HepG2 (cell line): ENCODE data around the gene RAB6B. TPM values are rescaled to one million over a fixed set of nuclear protein-coding genes. Genes with fewer than 3 reads are reported as not detected.

Experiments used
- ATAC-seq: fragments of 200-7000 bp; cut with Tn5 transposase; 3 replicates; pipeline ENCODE4 v1.9.1; 2020; ENCODE audit warnings: mild to moderate bottlenecking, moderate library complexity
- BruUV-seq: library from RNA; stranded (reverse); fragments of 400-500 nt; replicated peaks from 2 replicates; lab custom pipeline; 2021; lab: Mats Ljungman, UMichigan
- CTCF ChIA-PET: fragments of 300-600 bp; formaldehyde crosslinking; extraction: SDS; loops from one replicate; lab custom pipeline; 2021; ENCODE audit warnings: low total read pairs, inconsistent platforms, low intra/inter-chr PET ratio; lab: Yijun Ruan, JAX
- POLR2A ChIA-PET: fragments of 350-600 bp; sonication (Branson Sonifier 250); formaldehyde crosslinking; loops from one replicate; lab custom pipeline; 2020; ENCODE audit warnings: antibody characterized with exemption, inconsistent platforms; lab: Yijun Ruan, JAX
- DNase-seq: peaks from one replicate; pipeline ENCODE4 v3.0.0-alpha.2; 2015; ENCODE audit warnings: low spot score
- FAIRE-seq: peaks from 3 replicates; lab custom pipeline; 2011; peaks lifted over from hg19 to GRCh38; lab: Jason Lieb, UNC
- H2AFZ ChIP-seq: one replicate; pipeline ENCODE4 v1.6.1; 2011; ENCODE audit warnings: low read length, inconsistent platforms
- H3K27ac ChIP-seq: fragments of 300-600 bp; 3 replicates; pipeline ENCODE4 v1.8.0; 2011; ENCODE audit warnings: mixed run types, mild to moderate bottlenecking, mixed read lengths, low read length, inconsistent platforms; ENCODE audit not compliant: insufficient read depth; ENCODE audit errors: extremely low read length
- H3K27me3 ChIP-seq, 2 experiments: fragments of 200-600 bp in 1 of 2; 2 replicates in 1 of 2; 3 replicates in 1 of 2; pipeline versions ENCODE4 v1.6.0 to v1.8.0; 2011; ENCODE audit warnings: low read length in 2 of 2, mild to moderate bottlenecking in 2 of 2, moderate library complexity in 2 of 2, inconsistent platforms in 1 of 2; ENCODE audit not compliant: insufficient read depth in 2 of 2, control insufficient read depth in 1 of 2
- H3K36me3 ChIP-seq, 2 experiments: fragments of 200-600 bp in 1 of 2; replicated peaks in 1 of 2; 2 replicates in 1 of 2; 3 replicates in 1 of 2; pipeline versions ENCODE4 v1.5.1 to v1.8.0; 2011; ENCODE audit warnings: low read length in 2 of 2, inconsistent platforms in 1 of 2; ENCODE audit not compliant: insufficient read depth in 2 of 2, control insufficient read depth in 1 of 2
- H3K4me1 ChIP-seq: 2 replicates; pipeline ENCODE4 v1.5.1; 2012; ENCODE audit warnings: low read length, inconsistent platforms; ENCODE audit not compliant: insufficient read depth
- H3K4me2 ChIP-seq: 2 replicates; pipeline ENCODE4 v1.6.0; 2011; ENCODE audit warnings: low read depth, low read length, inconsistent platforms
- H3K4me3 ChIP-seq, 3 experiments: fragments of 200-600 bp in 1 of 3; sonication (generic), shearing (Covaris generic) in 1 of 3; replicated peaks in 1 of 3; 2 replicates each; pipeline ENCODE4 v1.5.1; 2011 to 2016; ENCODE audit warnings: low read length in 3 of 3, inconsistent platforms in 2 of 3, low read depth in 2 of 3, mild to moderate bottlenecking in 2 of 3, control low read depth in 1 of 3, mixed read lengths in 1 of 3; ENCODE audit not compliant: insufficient read depth in 1 of 3
- H3K79me2 ChIP-seq: one replicate; pipeline ENCODE4 v1.6.1; 2011; ENCODE audit warnings: low read length, inconsistent platforms; ENCODE audit not compliant: insufficient read depth
- H3K9ac ChIP-seq: 2 replicates; pipeline ENCODE4 v1.6.0; 2011; ENCODE audit warnings: mild to moderate bottlenecking, low read depth, low read length, inconsistent platforms; ENCODE audit not compliant: insufficient read depth
- H3K9me3 ChIP-seq: 2 replicates; pipeline ENCODE4 v1.5.1; 2012; ENCODE audit warnings: mild to moderate bottlenecking, low read length
- H4K20me1 ChIP-seq: 2 replicates; pipeline ENCODE4 v1.6.0; 2011; ENCODE audit warnings: inconsistent platforms, mild to moderate bottlenecking, low read length, moderate library complexity; ENCODE audit not compliant: insufficient read depth
- CEBPB ChIP-seq: IDR thresholded peaks from 2 replicates; pipeline ENCODE4 v1.6.1; 2011; ENCODE audit warnings: low read depth, low read length, improper control_type of control experiment, borderline replicate concordance
- LCORL ChIP-seq, 2 experiments: fragments of 450-650 bp in 1 of 2; sonication (generic) in 1 of 2; formaldehyde crosslinking in 1 of 2; IDR thresholded peaks; 2 replicates each; pipeline versions ENCODE4 v1.5.0 to v1.6.1; 2017 to 2020; ENCODE audit warnings: antibody characterized with exemption in 1 of 2, missing genetic modification reagents in 1 of 2
- NBN ChIP-seq: fragments of 450-650 bp; conservative IDR thresholded peaks from 2 replicates; pipeline ENCODE4 v1.6.1; 2017
- POLR2AphosphoS5 ChIP-seq: IDR thresholded peaks from 2 replicates; pipeline ENCODE4 v1.6.1; 2012; ENCODE audit warnings: low read depth, low read length
- RAD21 ChIP-seq: fragments of 450-650 bp; formaldehyde crosslinking; IDR thresholded peaks from 2 replicates; pipeline ENCODE4 v1.5.0; 2020; ENCODE audit warnings: mild to moderate bottlenecking
- RFX5 ChIP-seq: IDR thresholded peaks from 2 replicates; pipeline ENCODE4 v1.6.1; 2011; ENCODE audit warnings: low read depth, low read length, improper control_type of control experiment
- SRF ChIP-seq: IDR thresholded peaks from 2 replicates; pipeline ENCODE4 v1.6.1; 2011; ENCODE audit warnings: mild to moderate bottlenecking, low read depth, low read length, moderate library complexity
- XRCC5 ChIP-seq: fragments of 200-400 bp; formaldehyde crosslinking; optimal IDR thresholded peaks from 2 replicates; pipeline ENCODE3; 2017; ENCODE audit warnings: mild to moderate bottlenecking, low read length
- YY1 ChIP-seq: IDR thresholded peaks from 2 replicates; pipeline ENCODE4 v1.6.1; 2011; ENCODE audit warnings: low read length, low read depth, moderate library complexity, mild to moderate bottlenecking; ENCODE audit not compliant: insufficient read depth, insufficient replicate concordance
- ZMYM3 ChIP-seq: sonication (generic); formaldehyde crosslinking; IDR thresholded peaks from 2 replicates; pipeline ENCODE4 v1.5.1; 2020; ENCODE audit warnings: mild to moderate bottlenecking, missing genetic modification reagents
- ZNF101 ChIP-seq: sonication (generic); formaldehyde crosslinking; IDR thresholded peaks from 2 replicates; pipeline ENCODE4 v1.4.0; 2020; ENCODE audit warnings: mild to moderate bottlenecking, low read depth, missing genetic modification reagents, borderline replicate concordance
- ZNF143 ChIP-seq: sonication (generic); formaldehyde crosslinking; IDR thresholded peaks from 2 replicates; pipeline ENCODE4 v1.4.0; 2020; ENCODE audit warnings: missing genetic modification reagents
- ZNF451 ChIP-seq: sonication (generic); formaldehyde crosslinking; IDR thresholded peaks from 2 replicates; pipeline ENCODE4 v1.5.0; 2020; ENCODE audit warnings: mild to moderate bottlenecking, missing genetic modification reagents
- WGBS: methylation state at CpG from one replicate; pipeline ENCODE4 v1.1.6; 2017; ENCODE audit warnings: low lambda C conversion rate; 5-methylcytosine and 5-hydroxymethylcytosine counted together
- in situ Hi-C: cut with HindIII; loops from 2 replicates; pipeline ENCODE4 v1.10.0; 2017; ENCODE audit warnings: low pct_unique_long_range_greater_than_20kb; ENCODE audit not compliant: extremely low pct_ligation_motif_present
- intact Hi-C: fragments of 100-400 bp; cut with micrococcal nuclease; formaldehyde crosslinking; loops from one replicate; pipeline ENCODE4 v1.10.0; 2022; ENCODE audit not compliant: unreplicated experiment
- polyA plus RNA-seq, 8 experiments: library from polyadenylated mRNA; depleted of rRNA in 3 of 8; stranded (reverse) in 7 of 8; unstranded in 1 of 8; fragments of >200 nt; fragmentation: Illumina TruSeq in 4 of 8; extraction: Trizol in 4 of 8; gene quantifications; 2 replicates each; pipeline versions ENCODE4 v1.2.1 to v1.2.3, GENCODE V29; 2011 to 2016; ENCODE audit warnings: low read depth in 4 of 8, missing spikeins in 1 of 8, mixed read lengths in 1 of 8; ENCODE audit not compliant: insufficient read depth in 1 of 8
- total RNA-seq, 5 experiments: library from RNA; depleted of rRNA; stranded (reverse); fragments of >200 nt; fragmentation: Illumina TruSeq; extraction: Trizol; gene quantifications; 2 replicates each; pipeline ENCODE4 v1.2.3, GENCODE V29; 2016; ENCODE audit warnings: low read depth in 1 of 5
- TF ChIP-seq, protein P1 (sequence below): sonication (generic); formaldehyde crosslinking; IDR thresholded peaks from 2 replicates; pipeline ENCODE4 v1.5.0; 2020; ENCODE audit warnings: mild to moderate bottlenecking, missing genetic modification reagents, borderline replicate concordance
- TF ChIP-seq, protein P2 (sequence below): sonication (generic); formaldehyde crosslinking; IDR thresholded peaks from 2 replicates; pipeline ENCODE4 v1.4.0; 2020; ENCODE audit warnings: mild to moderate bottlenecking, missing genetic modification reagents
- TF ChIP-seq, protein P3 (sequence below): sonication (generic); formaldehyde crosslinking; IDR thresholded peaks from 2 replicates; pipeline ENCODE4 v1.5.0; 2020; ENCODE audit warnings: missing genetic modification reagents

RAB6B gene
- total and polyA plus RNA-seq, 2 of the 13 experiments (the other 11 are each of a cell fraction or from before 2014, with no cell fraction given), result 0.16 TPM; not detected in 1

DNA sequence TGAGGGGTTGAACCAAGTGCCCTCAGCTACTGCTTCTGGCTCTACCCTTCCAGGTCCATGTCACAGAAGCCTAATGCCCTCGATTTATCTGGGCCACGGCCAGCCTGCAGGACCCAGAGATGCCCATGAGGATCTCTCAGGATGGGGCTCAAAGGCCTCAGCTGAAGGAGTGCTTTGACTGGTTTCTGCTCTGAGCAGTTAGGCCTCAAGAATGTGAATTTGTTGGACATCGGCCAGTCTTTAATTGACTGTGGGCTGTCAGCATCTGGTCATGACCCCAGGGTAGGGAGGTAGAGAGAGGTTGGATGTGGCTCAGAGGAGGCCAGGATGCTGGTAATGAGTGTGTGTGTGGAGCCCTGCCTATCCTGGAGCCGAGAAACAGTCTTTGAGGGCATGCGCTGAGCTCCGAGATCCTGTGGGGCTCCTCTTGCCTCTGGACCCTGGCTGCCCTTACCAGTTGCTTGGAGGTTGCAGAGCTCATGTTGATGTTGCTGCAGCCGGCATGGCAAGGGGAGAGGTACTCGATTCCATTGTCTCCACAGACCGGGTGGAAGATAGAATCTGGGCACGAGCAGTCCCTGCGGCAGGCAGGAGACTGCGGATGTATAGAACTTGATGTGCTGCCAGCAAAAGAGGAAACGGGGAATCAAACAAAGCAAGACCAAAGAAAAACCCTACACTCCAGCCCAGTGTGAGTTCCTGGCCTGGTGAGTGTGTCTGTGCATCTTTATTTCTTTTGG lies 49.1 kb upstream of the RAB6B start:
- Histone ChIP-seq H3K4me2 (no peak overlapping the region), H3K4me1 (no peaks in the 10 kb centered on the region), H3K9me3 (no peaks in the 10 kb centered on the region), H2AFZ (no peak overlapping the region), H3K79me2 (no peaks in the 10 kb centered on the region), H3K9ac (no peak overlapping the region), H4K20me1 (no peaks in the 10 kb centered on the region), H3K36me3 (no peaks in the 10 kb centered on the region), H3K27ac (no peak overlapping the region), H3K4me3 (no peak overlapping the region), H3K27me3 (peaks cover 4 to 40% of the 10 kb centered on the region in 2 experiments; a peak in 3 of 5 replicates)
- intact Hi-C loops, result no loop called here
- ATAC-seq, result no peak
- POLR2A ChIA-PET, result no interaction called here
- BruUV-seq, result no TSS peak
- in situ Hi-C loops, result no loop called here
- FAIRE-seq, result no peak
- WGBS, result 52% methylated on average over 10 of the region's 13 CpGs
- CTCF ChIA-PET, result no interaction called here
- DNase-seq, result no peak
- no peak for TF ChIP-seq CEBPB
- no peak for TF ChIP-seq SRF
- TF ChIP-seq POLR2AphosphoS5, result no peak
- TF ChIP-seq, protein P1, sequence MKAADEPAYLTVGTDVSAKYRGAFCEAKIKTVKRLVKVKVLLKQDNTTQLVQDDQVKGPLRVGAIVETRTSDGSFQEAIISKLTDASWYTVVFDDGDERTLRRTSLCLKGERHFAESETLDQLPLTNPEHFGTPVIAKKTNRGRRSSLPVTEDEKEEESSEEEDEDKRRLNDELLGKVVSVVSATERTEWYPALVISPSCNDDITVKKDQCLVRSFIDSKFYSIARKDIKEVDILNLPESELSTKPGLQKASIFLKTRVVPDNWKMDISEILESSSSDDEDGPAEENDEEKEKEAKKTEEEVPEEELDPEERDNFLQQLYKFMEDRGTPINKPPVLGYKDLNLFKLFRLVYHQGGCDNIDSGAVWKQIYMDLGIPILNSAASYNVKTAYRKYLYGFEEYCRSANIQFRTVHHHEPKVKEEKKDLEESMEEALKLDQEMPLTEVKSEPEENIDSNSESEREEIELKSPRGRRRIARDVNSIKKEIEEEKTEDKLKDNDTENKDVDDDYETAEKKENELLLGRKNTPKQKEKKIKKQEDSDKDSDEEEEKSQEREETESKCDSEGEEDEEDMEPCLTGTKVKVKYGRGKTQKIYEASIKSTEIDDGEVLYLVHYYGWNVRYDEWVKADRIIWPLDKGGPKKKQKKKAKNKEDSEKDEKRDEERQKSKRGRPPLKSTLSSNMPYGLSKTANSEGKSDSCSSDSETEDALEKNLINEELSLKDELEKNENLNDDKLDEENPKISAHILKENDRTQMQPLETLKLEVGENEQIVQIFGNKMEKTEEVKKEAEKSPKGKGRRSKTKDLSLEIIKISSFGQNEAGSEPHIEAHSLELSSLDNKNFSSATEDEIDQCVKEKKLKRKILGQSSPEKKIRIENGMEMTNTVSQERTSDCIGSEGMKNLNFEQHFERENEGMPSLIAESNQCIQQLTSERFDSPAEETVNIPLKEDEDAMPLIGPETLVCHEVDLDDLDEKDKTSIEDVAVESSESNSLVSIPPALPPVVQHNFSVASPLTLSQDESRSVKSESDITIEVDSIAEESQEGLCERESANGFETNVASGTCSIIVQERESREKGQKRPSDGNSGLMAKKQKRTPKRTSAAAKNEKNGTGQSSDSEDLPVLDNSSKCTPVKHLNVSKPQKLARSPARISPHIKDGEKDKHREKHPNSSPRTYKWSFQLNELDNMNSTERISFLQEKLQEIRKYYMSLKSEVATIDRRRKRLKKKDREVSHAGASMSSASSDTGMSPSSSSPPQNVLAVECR (CRISPR knock-in tag), result no peak
- TF ChIP-seq, protein P2, sequence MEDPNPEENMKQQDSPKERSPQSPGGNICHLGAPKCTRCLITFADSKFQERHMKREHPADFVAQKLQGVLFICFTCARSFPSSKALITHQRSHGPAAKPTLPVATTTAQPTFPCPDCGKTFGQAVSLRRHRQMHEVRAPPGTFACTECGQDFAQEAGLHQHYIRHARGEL (CRISPR knock-in tag), result no peak
- no peak for TF ChIP-seq NBN
- TF ChIP-seq ZNF451 (CRISPR knock-in tag), result no peak
- TF ChIP-seq RFX5, result no peak
- no peak for TF ChIP-seq XRCC5
- TF ChIP-seq LCORL (IDR thresholded peaks at IDR 0.05), result no peak
- no peak for TF ChIP-seq LCORL (CRISPR knock-in tag; IDR thresholded peaks at IDR 0.05)
- TF ChIP-seq, protein P3, sequence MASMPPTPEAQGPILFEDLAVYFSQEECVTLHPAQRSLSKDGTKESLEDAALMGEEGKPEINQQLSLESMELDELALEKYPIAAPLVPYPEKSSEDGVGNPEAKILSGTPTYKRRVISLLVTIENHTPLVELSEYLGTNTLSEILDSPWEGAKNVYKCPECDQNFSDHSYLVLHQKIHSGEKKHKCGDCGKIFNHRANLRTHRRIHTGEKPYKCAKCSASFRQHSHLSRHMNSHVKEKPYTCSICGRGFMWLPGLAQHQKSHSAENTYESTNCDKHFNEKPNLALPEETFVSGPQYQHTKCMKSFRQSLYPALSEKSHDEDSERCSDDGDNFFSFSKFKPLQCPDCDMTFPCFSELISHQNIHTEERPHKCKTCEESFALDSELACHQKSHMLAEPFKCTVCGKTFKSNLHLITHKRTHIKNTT (CRISPR knock-in tag), result no peak
- TF ChIP-seq RAD21, result no peak
- TF ChIP-seq ZNF143 (CRISPR knock-in tag), result no peak
- TF ChIP-seq YY1, result no peak
- TF ChIP-seq ZMYM3 (CRISPR knock-in tag), result no peak
- TF ChIP-seq ZNF101 (CRISPR knock-in tag), result no peak
